ENCODE measurements around the gene ZMYND8.
"Not testable (repeated sequence)": the region's sequence is repeated elsewhere in the genome, so short reads cannot be mapped to it uniquely, and the experiment has no call there.

The ZMYND8 gene

GRCh38 chr20:47309806-47310426, 46.6 kb downstream of the ZMYND8 start:
- DNase-seq = no peak

DNA sequence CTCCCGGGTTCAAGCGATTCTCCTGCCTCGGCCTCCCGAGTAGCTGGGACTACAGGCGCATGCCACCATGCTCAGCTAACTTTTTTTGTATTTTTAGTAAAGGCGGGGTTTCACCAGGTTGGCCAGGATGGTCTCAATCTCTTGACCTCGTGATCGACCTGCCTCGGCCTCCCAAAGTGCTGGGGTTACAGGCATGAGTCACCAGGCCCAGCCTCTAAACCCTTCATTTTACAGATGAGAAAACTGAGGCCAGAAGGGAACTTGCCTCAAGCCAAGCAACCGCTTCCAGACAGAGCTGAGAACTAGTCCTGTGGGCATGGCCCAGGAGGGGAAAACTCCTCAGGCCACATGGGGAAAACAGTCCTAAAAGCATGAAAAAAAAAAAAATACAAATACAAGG, 47.1 kb downstream of the ZMYND8 start:
- DNase-seq = no peak

DNA sequence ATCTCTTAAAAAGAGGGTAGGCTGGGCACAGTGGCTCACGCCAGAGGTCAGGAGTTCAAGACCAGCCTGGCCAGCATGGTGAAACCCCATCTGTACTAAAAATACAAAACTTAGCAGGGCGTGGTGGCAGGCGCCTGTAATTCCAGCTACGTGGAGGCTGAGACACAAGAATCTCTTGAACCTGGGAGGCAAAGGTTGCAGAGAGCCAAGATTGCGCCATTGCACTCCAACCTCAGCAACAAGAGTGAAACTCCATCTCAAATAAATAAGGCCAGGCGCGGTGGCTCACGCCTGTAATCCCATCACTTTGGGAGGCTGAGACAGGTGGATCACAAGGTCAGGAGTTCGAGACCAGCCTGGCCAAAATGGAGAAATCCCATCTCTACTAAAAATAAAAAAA, 48.9 kb downstream of the ZMYND8 start:
- DNase-seq = not testable (repeated sequence)

DNA sequence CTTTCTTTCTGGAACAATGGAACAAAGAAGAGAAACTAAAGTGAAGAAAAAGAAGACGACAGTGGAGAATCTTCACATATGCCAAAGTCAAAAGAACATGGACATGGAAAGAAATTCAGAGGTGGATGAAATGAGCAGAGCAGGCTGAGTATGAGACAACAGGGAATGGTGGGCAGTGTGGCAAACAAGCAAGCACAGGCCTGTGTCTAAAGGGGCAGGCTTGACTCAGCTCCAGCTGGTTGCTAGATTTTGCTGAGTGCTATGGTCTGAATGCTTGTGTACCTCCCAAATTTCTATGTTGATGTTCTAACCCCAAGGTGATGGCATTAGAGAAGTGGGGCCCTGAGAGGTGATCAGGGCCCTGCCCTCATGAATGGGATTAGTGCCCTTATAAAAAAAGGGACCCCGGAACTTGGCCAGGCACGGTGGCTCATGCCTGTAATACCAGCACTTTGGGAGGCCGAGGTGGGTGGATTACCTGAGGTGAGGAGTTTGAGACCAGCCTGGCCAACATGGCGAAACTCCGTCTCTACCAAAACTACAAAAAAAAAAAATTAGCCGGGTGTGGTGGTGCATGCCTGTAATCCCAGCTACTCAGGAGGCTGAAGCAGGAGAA, 49.6 kb downstream of the ZMYND8 start:
- DNase-seq = no peak

- DNase-seq = no peak
Observed at GRCh38 chr20:47306095-47306494, 50.4 kb downstream of the ZMYND8 start.

DNA sequence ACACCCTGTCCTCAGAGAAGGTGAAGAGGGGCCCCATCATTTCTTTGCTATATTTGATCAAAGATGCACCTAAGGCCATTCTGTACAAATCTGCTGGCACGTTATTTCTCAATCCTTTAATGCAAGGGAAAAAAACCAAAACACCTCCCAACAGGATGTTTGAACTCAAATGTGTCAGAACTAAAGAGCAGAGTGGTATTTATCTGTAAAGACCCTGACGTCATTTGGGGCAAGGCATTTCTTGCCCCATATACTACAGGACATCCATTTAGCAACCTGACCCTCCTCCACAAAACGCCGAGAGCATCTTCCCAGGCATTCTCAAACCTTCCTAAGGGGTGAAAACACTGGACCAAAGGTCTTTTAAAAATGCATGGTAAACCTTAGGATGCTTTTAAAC, 50.8 kb downstream of the ZMYND8 start:
- no peak for DNase-seq

DNA sequence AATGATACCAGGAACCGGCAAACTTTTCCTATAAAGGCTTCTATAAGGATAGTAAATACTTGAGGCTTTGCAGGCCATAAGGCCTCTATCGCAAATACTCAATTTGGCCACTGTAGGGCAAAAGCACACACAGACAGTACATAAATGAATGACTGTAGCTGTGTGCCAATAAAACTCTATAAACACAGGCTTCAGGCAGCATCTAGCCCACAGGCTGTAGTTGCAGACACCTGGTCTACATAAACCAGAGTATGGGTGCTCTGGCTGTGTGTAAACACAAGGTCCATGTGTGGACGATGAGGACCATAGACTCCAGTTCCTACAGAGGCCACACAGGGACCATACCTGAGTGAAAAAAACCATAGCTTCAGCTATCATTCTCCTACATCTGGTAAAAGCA, 52.2 kb downstream of the ZMYND8 start:
- DNase-seq = no peak

- DNase-seq = no peak
Observed at GRCh38 chr20:47303736-47304135, 52.8 kb downstream of the ZMYND8 start.

DNA sequence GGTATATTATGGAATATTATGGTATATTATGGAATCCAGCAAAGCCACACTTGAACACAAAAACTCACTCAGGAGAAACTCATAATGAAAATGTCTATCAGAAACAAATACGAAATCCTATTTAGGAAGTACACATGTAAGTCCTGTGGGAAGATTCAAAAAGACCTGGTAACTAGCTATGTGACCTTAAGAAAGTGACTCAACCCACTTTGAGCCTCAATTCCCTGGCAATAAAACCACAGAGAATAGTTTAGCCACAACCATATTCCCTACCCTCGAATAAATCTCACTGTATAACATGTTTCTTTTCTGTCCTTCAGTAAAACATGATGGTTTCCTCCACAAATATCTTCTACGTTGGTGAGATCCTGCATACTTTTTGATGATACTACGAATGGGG, 56.4 kb downstream of the ZMYND8 start:
- no peak for DNase-seq

DNA sequence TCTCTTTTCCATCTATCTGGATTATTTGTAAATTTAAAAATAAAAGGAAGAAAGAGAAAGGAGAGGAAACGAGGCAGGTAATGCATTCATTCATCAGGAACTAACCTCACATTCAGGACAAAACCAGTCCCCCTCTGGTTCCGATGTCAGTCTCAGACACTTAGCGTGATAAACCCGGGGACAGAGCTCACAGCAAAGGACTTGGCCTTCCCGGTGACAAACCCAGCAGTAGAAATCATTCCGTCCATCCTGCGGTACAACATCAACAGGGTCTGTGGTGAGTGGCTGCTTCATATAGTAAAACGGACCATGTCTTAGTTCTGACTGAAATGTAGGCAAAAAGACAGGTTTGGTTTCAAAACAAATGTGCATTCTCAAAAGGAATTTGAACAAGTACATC, 57.9 kb downstream of the ZMYND8 start:
- DNase-seq = peak; percentile 8

DNA sequence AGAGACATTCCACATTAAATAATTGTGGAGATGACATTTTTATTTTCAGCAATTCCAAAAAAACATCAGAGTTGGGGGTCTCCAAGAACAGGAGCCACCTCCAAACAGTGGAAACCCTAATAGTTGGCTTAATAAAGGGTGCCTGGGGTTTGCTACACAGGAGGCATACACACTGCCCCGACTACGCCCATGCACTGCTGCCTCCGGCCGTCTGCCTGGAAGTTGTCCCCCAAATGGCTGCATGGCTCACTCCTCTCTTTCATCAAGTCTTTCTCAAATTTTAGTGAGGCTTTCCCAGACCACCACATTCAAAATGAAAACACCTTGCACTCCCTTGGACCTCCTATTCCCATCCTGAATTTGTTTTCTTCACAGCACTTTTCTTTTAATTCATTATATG, 58.8 kb downstream of the ZMYND8 start:
- peak; percentile 4 for DNase-seq

- peak; percentile 45 for DNase-seq
Observed at GRCh38 chr20:47296950-47297349, 59.5 kb downstream of the ZMYND8 start.

- no peak for DNase-seq
Observed at GRCh38 chr20:47295921-47296426, 60.5 kb downstream of the ZMYND8 start.

DNA sequence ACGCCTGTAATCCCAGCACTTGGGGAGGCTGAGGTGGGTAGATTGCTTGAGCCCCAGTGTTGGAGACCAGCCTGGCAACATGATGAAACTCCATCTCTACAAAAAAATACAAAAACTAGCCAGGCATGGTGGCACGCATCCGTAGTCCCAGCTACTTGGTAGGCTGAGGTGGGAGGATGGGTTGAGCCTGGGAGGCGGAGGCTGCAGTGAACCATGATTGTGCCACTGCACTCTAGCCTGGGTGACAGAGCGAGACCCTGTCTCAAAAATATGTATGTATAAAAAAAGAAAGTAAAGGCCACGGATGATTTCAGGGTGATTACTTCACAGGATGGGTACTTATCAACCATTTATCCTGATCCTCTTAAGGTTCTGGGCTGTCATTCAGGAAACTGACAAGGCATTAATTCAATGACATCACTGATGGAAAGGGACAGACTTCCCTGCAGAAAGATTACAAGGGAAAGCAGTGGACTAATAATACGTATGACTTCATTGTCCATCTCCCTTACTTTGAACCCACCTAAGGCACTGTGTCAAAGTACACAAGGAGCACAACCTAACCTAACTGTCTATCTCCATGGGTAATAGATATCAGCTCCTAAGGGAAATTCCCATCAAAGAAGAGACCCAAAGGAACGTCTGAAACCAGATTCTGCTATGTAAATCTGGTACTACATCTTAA, 61.2 kb downstream of the ZMYND8 start:
- no peak for DNase-seq

DNA sequence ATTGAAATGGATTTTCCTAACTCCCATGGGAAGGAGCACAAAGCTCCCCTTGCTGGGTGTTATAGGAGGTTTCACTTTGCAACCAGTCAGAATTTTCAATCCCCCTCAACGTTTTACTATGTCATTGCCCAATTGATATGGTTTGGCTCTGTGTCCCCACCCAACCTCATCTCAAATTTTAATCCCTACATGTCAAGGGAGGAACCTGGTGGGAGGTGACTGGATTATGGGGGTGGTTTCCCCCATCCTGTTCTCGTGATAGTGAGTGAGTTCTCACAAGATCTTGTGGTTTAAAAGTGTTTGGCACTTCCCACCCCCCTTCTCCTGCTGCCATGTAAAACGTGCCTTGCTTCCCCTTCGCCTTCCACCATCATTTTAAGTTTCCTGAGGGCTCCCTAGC, 62.9 kb downstream of the ZMYND8 start:
- DNase-seq = no peak

DNA sequence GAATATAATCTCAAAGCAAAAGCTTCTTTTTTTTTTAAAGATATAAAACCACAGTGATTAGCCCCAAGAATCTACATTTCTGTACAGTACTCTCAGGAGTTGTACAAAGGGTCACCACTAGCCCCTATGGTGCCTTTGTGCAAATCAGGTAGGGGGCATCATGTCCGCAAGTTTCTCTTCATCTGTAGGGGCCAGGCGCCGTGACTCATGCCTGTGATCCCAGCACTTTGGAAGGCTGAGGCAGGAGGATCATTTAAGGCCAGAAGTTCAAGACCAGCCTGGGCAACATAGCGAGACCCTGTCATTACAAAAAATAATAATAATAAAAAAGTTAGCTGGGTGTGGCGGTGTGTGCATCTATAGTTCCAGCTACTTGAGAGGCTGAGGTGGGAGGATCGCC, 63.9 kb downstream of the ZMYND8 start:
- no peak for DNase-seq

- DNase-seq = no peak
Observed at GRCh38 chr20:47290666-47291430, 65.7 kb downstream of the ZMYND8 start.

DNA sequence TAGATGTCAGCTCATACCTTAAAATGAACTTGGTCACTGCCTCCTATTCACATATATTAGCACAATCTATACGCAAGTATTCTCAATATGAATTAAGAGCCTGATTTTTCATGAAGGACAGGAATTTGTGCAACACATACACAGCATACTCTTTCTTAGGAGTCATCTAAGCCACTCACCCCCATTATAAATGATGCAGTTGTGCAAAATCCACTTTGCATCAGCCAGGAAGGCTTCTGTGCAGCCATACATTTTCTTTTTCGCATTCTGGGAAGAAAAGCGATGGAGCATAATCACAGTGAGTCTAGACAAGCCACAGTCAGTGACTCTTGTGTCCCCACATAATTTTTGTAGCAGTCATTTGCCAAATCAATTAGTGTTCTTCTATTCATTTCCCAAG, 66.5 kb downstream of the ZMYND8 start:
- DNase-seq = no peak

DNA sequence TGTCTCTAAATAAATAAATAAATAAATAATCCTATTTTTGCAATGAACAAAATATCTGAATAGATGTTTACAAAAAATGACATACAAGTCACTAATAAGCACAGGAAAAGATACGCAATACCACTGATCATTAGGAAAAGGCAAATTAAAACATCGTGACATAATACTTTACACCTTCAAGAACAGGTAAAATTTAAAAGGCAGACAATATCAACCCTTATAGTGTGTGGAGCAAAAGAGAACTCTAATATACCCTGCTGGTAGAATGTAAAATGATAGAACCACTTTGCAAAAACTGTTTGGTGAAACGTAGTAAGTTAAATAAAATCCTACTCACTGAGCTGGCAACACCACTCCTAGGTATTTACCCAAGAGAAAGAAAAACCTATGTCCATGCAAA, 67.4 kb downstream of the ZMYND8 start:
- no peak for DNase-seq

DNA sequence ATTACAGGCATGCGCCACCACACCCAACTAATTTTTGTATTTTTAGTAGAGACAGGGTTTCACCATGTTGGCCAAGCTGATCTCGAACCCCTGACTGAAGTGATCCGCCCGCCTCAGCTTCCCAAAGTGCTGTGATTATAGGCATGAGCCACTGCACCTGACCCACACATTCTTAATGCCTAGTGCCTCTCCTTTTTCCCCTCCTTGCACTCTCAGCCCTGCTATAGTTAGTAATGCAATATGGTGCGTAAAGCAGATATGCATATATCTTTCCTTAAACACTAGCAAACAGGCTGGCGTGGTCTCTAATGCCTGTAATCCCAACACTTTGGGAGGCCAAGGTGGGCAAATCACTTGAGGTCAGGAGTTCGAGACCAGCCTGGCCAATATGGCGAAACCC, 68.0 kb downstream of the ZMYND8 start:
- not testable (repeated sequence) for DNase-seq

- DNase-seq = no peak
Observed at GRCh38 chr20:47287609-47288144, 68.8 kb downstream of the ZMYND8 start.

GRCh38 chr20:47286681-47287080, 69.8 kb downstream of the ZMYND8 start:
- no peak for DNase-seq

- no peak for DNase-seq
Observed at GRCh38 chr20:47285189-47285588, 71.3 kb downstream of the ZMYND8 start.

All from activated effector memory CD4-positive, alpha-beta T cell treated with anti-CD3 and anti-CD28 coated beads, Interleukin-2, amount 50 U/mL, for 16 hours (primary cell).